ENCODE measurements around the gene CCZ1. TPM values are rescaled to one million over a fixed set of nuclear protein-coding genes. Genes with fewer than 3 reads are reported as not detected.
"Not testable (repeated sequence)": the region's sequence is repeated elsewhere in the genome, so short reads cannot be mapped to it uniquely, and the experiment has no call there.

Gene CCZ1
- polyA plus RNA-seq, 4 donors = 43.8 to 82.7 (median 51.5) TPM

- H3K36me3 ChIP-seq (ENCODE audit: control insufficient read depth in 3 of 3, insufficient read depth in 2 of 3, low read depth in 1 of 3, low read length in 3 of 3); H3K9me3 ChIP-seq (ENCODE audit: control insufficient read depth in 2 of 2, insufficient read depth in 1 of 2, low read depth in 1 of 2, low read length in 1 of 2); H3K27me3 ChIP-seq (ENCODE audit: control insufficient read depth in 3 of 3, insufficient read depth in 3 of 3, low read length in 3 of 3); H3K4me3 ChIP-seq (ENCODE audit: low read depth in 1 of 3, low read length in 3 of 3); DNase-seq; FAIRE-seq; H3K4me1 ChIP-seq (ENCODE audit: control insufficient read depth in 3 of 3, insufficient read depth in 2 of 3, low read depth in 1 of 3, low read length in 2 of 3); H3K27ac ChIP-seq (ENCODE audit: low read depth in 1 of 3, low read length in 2 of 3): not testable (repeated sequence)
- WGBS, 3 donors = 63 to 72% (median 63%) methylated on average over 8 to 9 of the region's 9 CpGs
Measured at GRCh38 chr7:5865279-5865931, 33.1 kb upstream of the CCZ1 start.

DNA sequence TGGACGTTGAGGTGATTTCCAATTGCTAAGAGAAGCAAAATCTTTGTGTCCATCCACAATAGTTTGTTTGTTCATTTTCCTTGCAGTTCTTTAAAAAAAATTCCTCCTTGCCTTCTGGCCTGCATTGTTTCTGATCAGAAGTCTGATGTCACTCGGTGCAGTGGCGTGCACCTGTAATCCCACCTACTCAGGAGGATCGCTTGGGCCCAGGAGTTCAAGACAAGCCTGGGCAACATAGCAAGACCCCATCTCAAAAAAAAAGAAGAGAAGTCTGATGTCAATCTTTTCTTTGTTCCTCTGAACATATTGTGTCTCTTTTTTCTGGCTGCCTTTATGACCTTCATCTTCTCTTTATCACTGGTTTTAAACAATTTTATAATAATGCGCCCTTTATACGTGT, 31.5 kb upstream of the CCZ1 start:
- FAIRE-seq = no peak
- no peak for DNase-seq
- Histone ChIP-seq H3K27me3 (ENCODE audit: control insufficient read depth in 3 of 3, insufficient read depth in 3 of 3, low read length in 3 of 3) (peaks cover 0 to 1% (median 0%) of the 10 kb centered on the region in 3 donors), H3K27ac (ENCODE audit: low read depth in 1 of 3, low read length in 2 of 3) (no peak overlapping the region), H3K9me3 (ENCODE audit: control insufficient read depth in 2 of 2, insufficient read depth in 1 of 2, low read depth in 1 of 2, low read length in 1 of 2) (no peaks in the 10 kb centered on the region), H3K36me3 (ENCODE audit: control insufficient read depth in 3 of 3, insufficient read depth in 2 of 3, low read depth in 1 of 3, low read length in 3 of 3) (no peaks in the 10 kb centered on the region), H3K4me1 (ENCODE audit: control insufficient read depth in 3 of 3, insufficient read depth in 2 of 3, low read depth in 1 of 3, low read length in 2 of 3) (no peaks in the 10 kb centered on the region), H3K4me3 (ENCODE audit: low read depth in 1 of 3, low read length in 3 of 3) (no peak overlapping the region)
- WGBS, 3 donors = 85 to 87% (median 86%) methylated on average over 6 of the region's 6 CpGs

GRCh38 chr7:5868928-5869341, 29.6 kb upstream of the CCZ1 start:
- H3K9me3 ChIP-seq (ENCODE audit: control insufficient read depth in 2 of 2, insufficient read depth in 1 of 2, low read depth in 1 of 2, low read length in 1 of 2); H3K36me3 ChIP-seq (ENCODE audit: control insufficient read depth in 3 of 3, insufficient read depth in 2 of 3, low read depth in 1 of 3, low read length in 3 of 3); H3K4me3 ChIP-seq (ENCODE audit: low read depth in 1 of 3, low read length in 3 of 3); FAIRE-seq; H3K27ac ChIP-seq (ENCODE audit: low read depth in 1 of 3, low read length in 2 of 3); H3K27me3 ChIP-seq (ENCODE audit: control insufficient read depth in 3 of 3, insufficient read depth in 3 of 3, low read length in 3 of 3); H3K4me1 ChIP-seq (ENCODE audit: control insufficient read depth in 3 of 3, insufficient read depth in 2 of 3, low read depth in 1 of 3, low read length in 2 of 3): not testable (repeated sequence)
- peak in 1 of 2 donors; percentile 15 for DNase-seq
- WGBS, 3 donors = 62 to 67% (median 63%) methylated on average over 6 of the region's 6 CpGs

DNA sequence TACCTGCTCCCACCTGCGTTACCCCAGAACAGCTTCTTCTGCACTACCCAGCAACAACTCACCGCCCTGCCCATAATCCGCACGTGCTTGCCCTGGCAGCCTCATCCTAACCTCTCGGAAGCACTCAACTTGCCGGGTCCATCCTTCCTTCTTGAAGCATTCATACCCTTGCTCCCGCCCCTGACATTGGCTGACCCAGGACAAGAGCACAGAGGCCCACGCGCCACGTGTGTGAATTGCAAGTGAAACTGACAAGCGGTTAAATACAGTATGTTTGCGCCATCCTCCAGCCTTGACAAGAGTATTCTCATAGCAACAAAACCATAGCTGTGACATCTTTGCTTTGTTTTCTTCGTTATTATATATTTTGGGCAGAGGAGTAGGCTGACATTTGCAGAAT, 28.8 kb upstream of the CCZ1 start:
- WGBS, 3 donors = 85 to 89% (median 86%) methylated on average over 13 of the region's 13 CpGs
- FAIRE-seq = no peak
- H3K36me3 ChIP-seq (ENCODE audit: control insufficient read depth in 3 of 3, insufficient read depth in 2 of 3, low read depth in 1 of 3, low read length in 3 of 3) = no peaks in the 10 kb centered on the region
- no peak overlapping the region for H3K4me3 ChIP-seq (ENCODE audit: low read depth in 1 of 3, low read length in 3 of 3)
- H3K27ac ChIP-seq (ENCODE audit: low read depth in 1 of 3, low read length in 2 of 3) = no peak overlapping the region
- no peaks in the 10 kb centered on the region for H3K4me1 ChIP-seq (ENCODE audit: control insufficient read depth in 3 of 3, insufficient read depth in 2 of 3, low read depth in 1 of 3, low read length in 2 of 3)
- H3K9me3 ChIP-seq (ENCODE audit: control insufficient read depth in 2 of 2, insufficient read depth in 1 of 2, low read depth in 1 of 2, low read length in 1 of 2) = no peaks in the 10 kb centered on the region
- DNase-seq = no peak
- H3K27me3 ChIP-seq (ENCODE audit: control insufficient read depth in 3 of 3, insufficient read depth in 3 of 3, low read length in 3 of 3) = peaks cover 0 to 3% (median 1%) of the 10 kb centered on the region in 3 donors

GRCh38 chr7:5870311-5870710, 28.2 kb upstream of the CCZ1 start:
- DNase-seq (no peak), FAIRE-seq (no peak)
- H3K4me3 ChIP-seq (ENCODE audit: low read depth in 1 of 3, low read length in 3 of 3) = no peak overlapping the region
- H3K36me3 ChIP-seq (ENCODE audit: control insufficient read depth in 3 of 3, insufficient read depth in 2 of 3, low read depth in 1 of 3, low read length in 3 of 3) = no peaks in the 10 kb centered on the region
- WGBS, 3 donors = 77 to 85% (median 80%) methylated on average over 2 of the region's 2 CpGs
- H3K9me3 ChIP-seq (ENCODE audit: control insufficient read depth in 2 of 2, insufficient read depth in 1 of 2, low read depth in 1 of 2, low read length in 1 of 2) = no peaks in the 10 kb centered on the region
- no peak overlapping the region for H3K27ac ChIP-seq (ENCODE audit: low read depth in 1 of 3, low read length in 2 of 3)
- H3K27me3 ChIP-seq (ENCODE audit: control insufficient read depth in 3 of 3, insufficient read depth in 3 of 3, low read length in 3 of 3) = peaks cover 0 to 3% (median 1%) of the 10 kb centered on the region in 3 donors
- H3K4me1 ChIP-seq (ENCODE audit: control insufficient read depth in 3 of 3, insufficient read depth in 2 of 3, low read depth in 1 of 3, low read length in 2 of 3) = no peaks in the 10 kb centered on the region

DNA sequence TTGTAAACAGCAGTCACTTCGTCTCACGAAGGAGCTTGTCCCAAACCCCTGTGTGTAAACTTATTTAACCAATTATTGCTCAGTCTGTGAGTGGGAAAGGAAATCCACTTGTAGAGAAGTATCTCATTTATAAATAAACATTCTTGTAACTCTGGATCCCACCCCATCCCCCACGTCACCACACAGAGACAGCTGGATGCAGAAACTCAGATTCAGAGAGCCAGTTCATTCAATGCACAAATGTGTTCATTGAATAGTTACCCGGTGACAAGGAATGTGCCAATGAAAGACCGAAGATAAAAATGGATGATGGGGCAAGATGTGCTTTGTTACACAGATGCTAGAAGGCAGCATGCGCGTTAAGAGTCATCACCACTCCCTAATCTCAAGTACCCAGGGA, 26.2 kb upstream of the CCZ1 start:
- Histone ChIP-seq H3K27ac (ENCODE audit: low read depth in 1 of 3, low read length in 2 of 3) (no peak overlapping the region), H3K27me3 (ENCODE audit: control insufficient read depth in 3 of 3, insufficient read depth in 3 of 3, low read length in 3 of 3) (peaks cover 0 to 3% (median 1%) of the 10 kb centered on the region in 3 donors), H3K36me3 (ENCODE audit: control insufficient read depth in 3 of 3, insufficient read depth in 2 of 3, low read depth in 1 of 3, low read length in 3 of 3) (no peaks in the 10 kb centered on the region), H3K4me3 (ENCODE audit: low read depth in 1 of 3, low read length in 3 of 3) (no peak overlapping the region), H3K4me1 (ENCODE audit: control insufficient read depth in 3 of 3, insufficient read depth in 2 of 3, low read depth in 1 of 3, low read length in 2 of 3) (no peaks in the 10 kb centered on the region), H3K9me3 (ENCODE audit: control insufficient read depth in 2 of 2, insufficient read depth in 1 of 2, low read depth in 1 of 2, low read length in 1 of 2) (no peaks in the 10 kb centered on the region)
- DNase-seq (peak in 1 of 2 donors; percentile 19), FAIRE-seq (no peak)
- 51 to 76% (median 68%) methylated on average over 7 of the region's 7 CpGs for WGBS, 3 donors

GRCh38 chr7:5879591-5879990, 18.9 kb upstream of the CCZ1 start:
- H3K36me3 ChIP-seq (ENCODE audit: control insufficient read depth in 3 of 3, insufficient read depth in 2 of 3, low read depth in 1 of 3, low read length in 3 of 3); FAIRE-seq; H3K4me3 ChIP-seq (ENCODE audit: low read depth in 1 of 3, low read length in 3 of 3); H3K4me1 ChIP-seq (ENCODE audit: control insufficient read depth in 3 of 3, insufficient read depth in 2 of 3, low read depth in 1 of 3, low read length in 2 of 3); DNase-seq; H3K27ac ChIP-seq (ENCODE audit: low read depth in 1 of 3, low read length in 2 of 3); H3K9me3 ChIP-seq (ENCODE audit: control insufficient read depth in 2 of 2, insufficient read depth in 1 of 2, low read depth in 1 of 2, low read length in 1 of 2); H3K27me3 ChIP-seq (ENCODE audit: control insufficient read depth in 3 of 3, insufficient read depth in 3 of 3, low read length in 3 of 3): not testable (repeated sequence)
- WGBS, 3 donors = 76 to 79% (median 79%) methylated on average over 3 of the region's 3 CpGs

GRCh38 chr7:5880106-5880505, 18.4 kb upstream of the CCZ1 start:
- 84 to 85% (median 84%) methylated on average over 6 of the region's 6 CpGs for WGBS, 3 donors
- H3K4me3 ChIP-seq (ENCODE audit: low read depth in 1 of 3, low read length in 3 of 3); H3K4me1 ChIP-seq (ENCODE audit: control insufficient read depth in 3 of 3, insufficient read depth in 2 of 3, low read depth in 1 of 3, low read length in 2 of 3); H3K9me3 ChIP-seq (ENCODE audit: control insufficient read depth in 2 of 2, insufficient read depth in 1 of 2, low read depth in 1 of 2, low read length in 1 of 2); H3K36me3 ChIP-seq (ENCODE audit: control insufficient read depth in 3 of 3, insufficient read depth in 2 of 3, low read depth in 1 of 3, low read length in 3 of 3); H3K27me3 ChIP-seq (ENCODE audit: control insufficient read depth in 3 of 3, insufficient read depth in 3 of 3, low read length in 3 of 3); DNase-seq; FAIRE-seq; H3K27ac ChIP-seq (ENCODE audit: low read depth in 1 of 3, low read length in 2 of 3): not testable (repeated sequence)

DNA sequence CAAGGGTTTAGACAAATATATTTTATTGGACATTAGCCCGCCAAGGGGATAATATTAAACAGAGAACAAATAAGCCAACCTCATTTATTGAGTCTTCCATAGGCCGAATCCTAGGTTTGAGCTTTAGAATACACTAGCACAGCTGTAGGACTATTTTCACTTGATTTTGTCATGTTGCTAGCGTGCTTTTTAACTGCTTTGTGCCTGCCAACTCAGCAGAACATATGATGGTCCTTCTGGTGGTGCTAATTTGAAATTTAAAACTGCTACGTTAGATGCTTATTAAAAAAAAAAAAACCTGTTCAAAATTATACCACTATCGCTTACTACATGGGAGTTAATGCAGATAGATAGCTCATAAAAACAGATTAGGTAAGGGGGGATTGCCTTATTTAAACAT, 14.1 kb upstream of the CCZ1 start:
- not testable (repeated sequence) for H3K27me3 ChIP-seq (ENCODE audit: control insufficient read depth in 3 of 3, insufficient read depth in 3 of 3, low read length in 3 of 3); DNase-seq; H3K4me3 ChIP-seq (ENCODE audit: low read depth in 1 of 3, low read length in 3 of 3); H3K36me3 ChIP-seq (ENCODE audit: control insufficient read depth in 3 of 3, insufficient read depth in 2 of 3, low read depth in 1 of 3, low read length in 3 of 3); H3K27ac ChIP-seq (ENCODE audit: low read depth in 1 of 3, low read length in 2 of 3); H3K9me3 ChIP-seq (ENCODE audit: control insufficient read depth in 2 of 2, insufficient read depth in 1 of 2, low read depth in 1 of 2, low read length in 1 of 2); FAIRE-seq; H3K4me1 ChIP-seq (ENCODE audit: control insufficient read depth in 3 of 3, insufficient read depth in 2 of 3, low read depth in 1 of 3, low read length in 2 of 3)
- 88 to 95% (median 92%) methylated on average over 5 of the region's 5 CpGs for WGBS, 3 donors

All from small intestine (tissue), 7 donors.